Heart right ventricle (tissue), 16 donors: ENCODE results near the gene SEPTIN10. TPM values are rescaled to one million over a fixed set of nuclear protein-coding genes. Genes with fewer than 3 reads are reported as not detected.
A peak's percentile ranks its signal among the peaks of the same experiment; 100 is the strongest.

Experiments
- ATAC-seq, 8 donors: fragments of 200-7000 bp; cut with Tn5 transposase; one replicate each; pipeline ENCODE4 v1.9.1; 2020; ENCODE audit warnings: mild to moderate bottlenecking in 8 of 8, moderate library complexity in 8 of 8, moderate number of reproducible peaks in 1 of 8
- DNase-seq, 2 donors: peaks; one replicate each; pipeline ENCODE4 v3.0.0-alpha.2; 2020
- H3K27ac ChIP-seq, 10 donors: fragments of 200-600 bp; sonication (generic) in 2 of 10; one replicate each; pipeline versions ENCODE4 v1.5.0 to v1.8.0; 2020 to 2022; ENCODE audit warnings: mild to moderate bottlenecking in 3 of 10
- H3K27me3 ChIP-seq, 7 donors: fragments of 200-600 bp; one replicate each; pipeline ENCODE4 v1.8.0; 2021 to 2022; ENCODE audit warnings: mild to moderate bottlenecking in 2 of 7
- H3K36me3 ChIP-seq, 9 donors: fragments of 200-600 bp; sonication (generic) in 1 of 9; one replicate each; pipeline versions ENCODE4 v1.5.0 to v1.8.0; 2020 to 2022; ENCODE audit warnings: mild to moderate bottlenecking in 2 of 9
- H3K4me1 ChIP-seq, 9 donors: fragments of 200-600 bp; sonication (generic) in 1 of 9; one replicate each; pipeline versions ENCODE4 v1.5.0 to v1.8.0; 2020 to 2022; ENCODE audit warnings: mild to moderate bottlenecking in 4 of 9
- H3K4me3 ChIP-seq, 10 donors: fragments of 200-600 bp; sonication (generic) in 2 of 10; one replicate each; pipeline versions ENCODE4 v1.5.0 to v1.8.0; 2020 to 2022; ENCODE audit warnings: mild to moderate bottlenecking in 7 of 10, moderate library complexity in 2 of 10
- H3K9me3 ChIP-seq, 11 donors: fragments of 200-600 bp in 10 of 11; sonication (generic) in 2 of 11; one replicate each; pipeline versions ENCODE4 v1.5.0 to v1.8.0; 2013 to 2022; ENCODE audit warnings: mild to moderate bottlenecking in 2 of 11, control low read depth in 1 of 11, moderate library complexity in 1 of 11
- WGBS, 2 donors: extraction: QIAGEN DNeasy Blood & Tissue Kit; methylation state at CpG; one replicate each; pipeline ENCODE4 v1.1.7; 2013; ENCODE audit warnings: inconsistent platforms in 1 of 2; 5-methylcytosine and 5-hydroxymethylcytosine counted together
- intact Hi-C, 10 donors: fragments of 100-400 bp; cut with DNase I; formaldehyde crosslinking; loops; one replicate each; pipeline versions ENCODE4 v1.11.1 to v1.14.2; 2022
- polyA plus RNA-seq, 2 donors: library from polyadenylated mRNA; stranded (reverse); fragments of 200-250 nt; gene quantifications; one replicate each; pipeline ENCODE4 v1.2.3, GENCODE V29; 2013
- total RNA-seq, 10 donors: library from RNA; stranded (reverse); fragmentation: NEBNext Ultra II Directional in 3 of 10; extraction: Animal tissue kit (Norgen Biotek cat#: 25700) in 3 of 10; gene quantifications; one replicate each; pipeline versions ENCODE4 v1.2.1 to v1.2.4, GENCODE V29; 2021 to 2023
- TF ChIP-seq, protein P1 (sequence below), 9 donors: fragments of 200-600 bp; sonication (generic) in 2 of 9; IDR thresholded peaks; one replicate each; pipeline versions ENCODE4 v1.5.0 to v1.8.0; 2021 to 2022; ENCODE audit warnings: antibody characterized with exemption in 9 of 9, mild to moderate bottlenecking in 5 of 9, moderate library complexity in 1 of 9
- donor health status: Arrhythmogenic right ventricular cardiomyopathy.
- donor health status: ischemic (EF 13 %, LVEDD 7.1; RV severe dilation, severe dysfunction).
- donor health status: healthy with polysubstance abuse.
- donor health status: DM: no; HTN: yes; CAD: no.
- donor health status: DM: no; HTN: no; CAD: no.
- donor health status: ischemic (EF 25% LVEDD 6.9; RV normal size, moderate dysfunction).
- donor health status: ischemic (EF 25% LVEDD 5.7; RV mildly dilated, moderate dysfunction).
- donor health status: healthy.
- donor health status: DM: yes; HTN: yes; CAD: no.
- donor health status: Ischemic cardiomyopathy.
- donor health status: ischemic (EF 35%, LVEDD 5.7; RV mildly dilated, moderate dysfunction).
- donor health status: nonischemic (EF 11% LVEDD 7.7; RV severe dilation, severe dysfunction).
- donor health status: DM: yes; HTN: yes; CAD: no.
- donor health status: PGD.
- donor health status: ischemic (EF 29% LVEDD 5.4; RV normal size, mild dysfunction).
- donor health status: nonischemic (EF 23%, LVEDD 6.1; RV moderate dilation, normal function).

Gene SEPTIN10
- total and polyA plus RNA-seq, 12 donors = 20.9 to 61.0 (median 50.1) TPM

DNA sequence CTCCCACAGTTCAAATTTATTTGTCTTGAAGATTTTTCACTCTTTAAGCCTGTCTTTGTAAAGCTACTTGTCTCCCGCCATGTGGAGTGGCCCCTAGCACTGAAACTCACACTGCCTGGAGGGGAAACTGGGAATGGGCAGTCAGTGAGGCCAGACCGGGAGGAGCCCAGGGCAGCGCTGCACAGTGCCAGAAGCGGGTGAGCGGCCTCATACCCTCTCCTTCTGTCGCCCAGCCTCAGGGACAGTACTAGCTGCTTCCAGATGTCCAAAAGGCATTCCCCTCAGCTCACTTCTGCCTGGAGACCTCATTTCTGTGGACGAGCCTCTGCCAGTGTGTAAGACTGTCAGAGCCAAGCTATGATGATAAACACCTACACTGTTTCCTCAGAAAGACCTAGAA is 79.9 kb downstream of the SEPTIN10 start:
- no peaks in the 10 kb centered on the region for H3K9me3 ChIP-seq
- no peak for DNase-seq
- WGBS, 2 donors = 86 to 88% methylated on average over 7 of the region's 7 CpGs

DNA sequence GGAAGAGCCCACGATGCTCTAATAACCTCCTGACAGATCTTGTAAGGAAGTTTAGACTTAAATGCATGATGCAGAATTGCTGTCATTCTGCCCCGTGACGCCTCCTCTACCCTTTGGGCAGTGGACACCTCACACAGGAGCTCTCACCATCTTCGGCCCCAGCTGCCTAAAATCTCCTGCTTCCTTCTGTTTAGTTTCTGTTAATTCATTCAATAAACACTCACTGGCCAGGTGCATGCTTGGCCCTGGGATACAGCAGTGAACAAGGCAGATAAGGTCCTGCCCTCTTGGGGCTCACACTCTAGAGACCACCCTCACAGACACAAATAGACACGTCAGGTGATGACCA is 81.1 kb downstream of the SEPTIN10 start:
- no peak overlapping the region for H3K4me3 ChIP-seq
- H3K27me3 ChIP-seq = peaks cover 0 to 4% (median 0%) of the 10 kb centered on the region in 7 donors
- DNase-seq (no peak), ATAC-seq (no peak)
- H3K9me3 ChIP-seq = no peaks in the 10 kb centered on the region
- H3K27ac ChIP-seq = no peak overlapping the region
- no peaks in the 10 kb centered on the region for H3K36me3 ChIP-seq
- peaks cover 0 to 20% (median 9%) of the 10 kb centered on the region in 9 donors for H3K4me1 ChIP-seq
- WGBS, 2 donors = 92 to 94% methylated on average over 5 of the region's 5 CpGs
- TF ChIP-seq, protein P1, sequence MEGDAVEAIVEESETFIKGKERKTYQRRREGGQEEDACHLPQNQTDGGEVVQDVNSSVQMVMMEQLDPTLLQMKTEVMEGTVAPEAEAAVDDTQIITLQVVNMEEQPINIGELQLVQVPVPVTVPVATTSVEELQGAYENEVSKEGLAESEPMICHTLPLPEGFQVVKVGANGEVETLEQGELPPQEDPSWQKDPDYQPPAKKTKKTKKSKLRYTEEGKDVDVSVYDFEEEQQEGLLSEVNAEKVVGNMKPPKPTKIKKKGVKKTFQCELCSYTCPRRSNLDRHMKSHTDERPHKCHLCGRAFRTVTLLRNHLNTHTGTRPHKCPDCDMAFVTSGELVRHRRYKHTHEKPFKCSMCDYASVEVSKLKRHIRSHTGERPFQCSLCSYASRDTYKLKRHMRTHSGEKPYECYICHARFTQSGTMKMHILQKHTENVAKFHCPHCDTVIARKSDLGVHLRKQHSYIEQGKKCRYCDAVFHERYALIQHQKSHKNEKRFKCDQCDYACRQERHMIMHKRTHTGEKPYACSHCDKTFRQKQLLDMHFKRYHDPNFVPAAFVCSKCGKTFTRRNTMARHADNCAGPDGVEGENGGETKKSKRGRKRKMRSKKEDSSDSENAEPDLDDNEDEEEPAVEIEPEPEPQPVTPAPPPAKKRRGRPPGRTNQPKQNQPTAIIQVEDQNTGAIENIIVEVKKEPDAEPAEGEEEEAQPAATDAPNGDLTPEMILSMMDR (IDR thresholded peaks at IDR 0.05) = no peak
- intact Hi-C loops = no loop called here

More for the DNA sequence above, 79.9 kb downstream of the SEPTIN10 start:
- no peaks in the 10 kb centered on the region for H3K36me3 ChIP-seq
- TF ChIP-seq, protein P1 (IDR thresholded peaks at IDR 0.05) = no peak
- ATAC-seq = no peak
- intact Hi-C loops = no loop called here
- H3K4me3 ChIP-seq = no peak overlapping the region
- peaks cover 0 to 20% (median 9%) of the 10 kb centered on the region in 9 donors for H3K4me1 ChIP-seq
- no peaks in the 10 kb centered on the region for H3K27me3 ChIP-seq
- H3K27ac ChIP-seq = no peak overlapping the region

DNA sequence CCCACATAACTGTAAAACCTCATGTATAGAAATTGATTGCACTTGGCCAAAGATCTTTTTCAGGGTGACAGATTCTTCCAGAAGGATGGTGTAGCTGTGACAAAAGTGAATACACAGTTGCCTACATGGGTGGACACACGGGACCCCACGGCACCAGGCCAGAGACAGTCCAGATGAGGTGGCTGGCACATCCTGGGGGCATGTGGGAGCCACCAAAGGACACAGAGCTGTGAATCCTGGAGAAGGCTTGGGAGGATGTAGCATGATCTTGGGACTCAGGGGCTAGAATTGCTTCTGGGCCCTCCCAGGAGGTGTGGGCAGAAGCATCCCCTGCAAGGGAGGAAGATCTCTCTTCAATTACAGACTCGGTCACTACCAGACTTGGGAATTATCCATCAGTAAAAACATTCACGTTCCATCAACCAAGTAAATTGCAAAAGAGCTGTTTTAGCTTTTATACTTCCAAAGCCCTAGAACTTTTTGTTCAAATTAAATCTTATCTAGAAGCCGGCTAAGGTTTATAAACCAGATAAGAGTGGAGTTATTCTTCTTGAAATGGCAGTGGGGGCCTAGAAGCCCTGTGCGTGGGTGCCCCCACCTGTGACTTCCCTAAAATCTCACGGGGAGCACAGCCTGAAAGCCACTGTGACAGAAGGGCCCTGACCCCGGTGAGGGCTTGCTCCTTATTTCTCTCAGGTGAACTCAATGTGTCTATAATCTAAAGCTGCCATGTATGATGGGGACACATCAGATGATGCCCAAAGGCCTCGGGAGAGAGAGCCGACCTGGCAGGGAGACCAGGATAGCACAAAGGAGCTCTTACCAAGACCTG is 81.7 kb downstream of the SEPTIN10 start:
- DNase-seq (no peak), ATAC-seq (no peak)
- Histone ChIP-seq H3K4me1 (peaks cover 0 to 20% (median 9%) of the 10 kb centered on the region in 9 donors), H3K9me3 (no peaks in the 10 kb centered on the region), H3K4me3 (no peak overlapping the region), H3K27ac (no peak overlapping the region), H3K27me3 (peaks cover 0 to 5% (median 0%) of the 10 kb centered on the region in 7 donors), H3K36me3 (no peaks in the 10 kb centered on the region)
- intact Hi-C loops = no loop called here
- WGBS, 2 donors = 91% methylated on average over 10 of the region's 10 CpGs
- TF ChIP-seq, protein P1 (IDR thresholded peaks at IDR 0.05) = no peak

DNA sequence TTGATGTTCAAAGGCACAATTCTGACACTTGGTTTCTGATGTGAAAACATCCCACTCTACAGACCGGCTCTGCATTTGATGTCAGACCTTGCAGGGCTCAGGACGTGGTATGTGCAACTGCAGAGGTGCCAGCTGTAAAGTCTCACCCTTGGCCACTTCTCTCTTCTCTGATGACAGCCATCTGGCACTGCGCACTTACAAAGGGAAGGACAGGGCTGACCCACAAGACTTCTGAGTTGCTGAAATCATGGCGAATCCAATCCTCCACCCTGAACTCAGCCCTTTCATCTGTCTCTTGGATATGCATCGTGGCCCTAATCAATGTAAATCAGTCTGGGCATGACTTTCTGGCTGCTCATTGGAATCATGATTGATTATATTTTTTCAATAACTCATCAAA is 82.5 kb downstream of the SEPTIN10 start:
- H3K9me3 ChIP-seq = no peaks in the 10 kb centered on the region
- H3K36me3 ChIP-seq = no peaks in the 10 kb centered on the region
- DNase-seq (no peak), ATAC-seq (peak in 1 of 8 donors; percentile 64)
- intact Hi-C loops = no loop called here
- H3K27me3 ChIP-seq = peaks cover 0 to 5% (median 0%) of the 10 kb centered on the region in 7 donors
- peaks cover 0 to 20% (median 9%) of the 10 kb centered on the region in 9 donors for H3K4me1 ChIP-seq
- H3K27ac ChIP-seq = no peak overlapping the region
- H3K4me3 ChIP-seq = no peak overlapping the region
- WGBS, 2 donors = 64% methylated on average over 5 of the region's 5 CpGs
- TF ChIP-seq, protein P1 (IDR thresholded peaks at IDR 0.05) = no peak
